SK-N-SH (cell line): ENCODE results near the gene PLEKHG7. TPM values are rescaled to one million over a fixed set of nuclear protein-coding genes. Genes with fewer than 3 reads are reported as not detected.

Experiments
- CTCF ChIA-PET: fragments of 300-600, 350-600 bp; formaldehyde crosslinking; extraction: SDS; loops from one replicate; lab custom pipeline; 2021; lab: Yijun Ruan, JAX
- POLR2A ChIA-PET: fragments of 350-600 bp; sonication (Branson Sonifier 250); formaldehyde crosslinking; extraction: SDS; loops from one replicate; lab custom pipeline; 2020; ENCODE audit warnings: antibody characterized with exemption, inconsistent platforms; lab: Yijun Ruan, JAX
- DNase-seq: peaks from one replicate; pipeline ENCODE4 v3.0.0; 2012
- H2AFZ ChIP-seq: fragments of 200-600 bp; sonication (generic); 2 replicates; pipeline ENCODE4 v1.8.1; 2016; ENCODE audit warnings: antibody characterized with exemption, mild to moderate bottlenecking, low read depth
- H3F3A ChIP-seq: fragments of 200-600 bp; sonication (generic); replicated peaks from 2 replicates; pipeline ENCODE3; 2016; ENCODE audit warnings: antibody characterized with exemption, mild to moderate bottlenecking; ENCODE audit not compliant: insufficient read depth
- H3K27ac ChIP-seq, 2 experiments: fragments of 200-500 bp in 1 of 2; fragments of 200-600 bp in 1 of 2; sonication (Bioruptor generic) in 1 of 2; sonication (generic), shearing (Covaris generic) in 1 of 2; 2 replicates each; pipeline versions ENCODE4 v1.5.1 to v1.6.1; 2014 to 2016; ENCODE audit warnings: low read depth in 2 of 2, inconsistent platforms in 1 of 2, low read length in 1 of 2, mild to moderate bottlenecking in 1 of 2, mixed read lengths in 1 of 2
- H3K27me3 ChIP-seq: fragments of 200-600 bp; sonication (generic), shearing (Covaris generic); 2 replicates; pipeline ENCODE4 v1.6.1; 2016; ENCODE audit warnings: mixed run types; ENCODE audit not compliant: insufficient read depth
- H3K36me3 ChIP-seq, 2 experiments: fragments of 200-500 bp in 1 of 2; fragments of 200-600 bp in 1 of 2; sonication (Bioruptor generic) in 1 of 2; sonication (generic) in 1 of 2; replicated peaks in 1 of 2; 2 replicates each; pipeline versions ENCODE3 to v1.5.1; 2014 to 2016; ENCODE audit warnings: low read length in 1 of 2, mild to moderate bottlenecking in 1 of 2; ENCODE audit not compliant: insufficient read depth in 2 of 2, control insufficient read depth in 1 of 2
- H3K4me1 ChIP-seq, 2 experiments: fragments of 200-500 bp in 1 of 2; fragments of 200-600 bp in 1 of 2; sonication (Bioruptor generic) in 1 of 2; sonication (generic), shearing (Covaris generic) in 1 of 2; 2 replicates each; pipeline versions ENCODE4 v1.5.1 to v1.6.1; 2014 to 2016; ENCODE audit warnings: low read depth in 1 of 2, low read length in 1 of 2, mixed run types in 1 of 2; ENCODE audit not compliant: insufficient read depth in 2 of 2, control insufficient read depth in 1 of 2
- H3K4me2 ChIP-seq: fragments of 200-600 bp; sonication (generic), shearing (Covaris generic); 2 replicates; pipeline ENCODE4 v1.6.1; 2017; ENCODE audit warnings: mixed run types
- H3K4me3 ChIP-seq, 2 experiments: fragments of 200-500 bp in 1 of 2; fragments of 200-600 bp in 1 of 2; sonication (Bioruptor generic) in 1 of 2; sonication (generic), shearing (Covaris generic) in 1 of 2; 2 replicates each; pipeline versions ENCODE4 v1.5.1 to v1.8.1; 2014 to 2016; ENCODE audit warnings: low read depth in 2 of 2, inconsistent platforms in 1 of 2, low read length in 1 of 2, mild to moderate bottlenecking in 1 of 2, mixed read lengths in 1 of 2, moderate library complexity in 1 of 2
- H3K79me2 ChIP-seq: fragments of 200-600 bp; sonication (generic); 2 replicates; pipeline ENCODE4 v1.8.1; 2017; ENCODE audit warnings: mild to moderate bottlenecking; ENCODE audit not compliant: insufficient read depth
- H3K9ac ChIP-seq: fragments of 200-600 bp; sonication (generic); 2 replicates; pipeline ENCODE4 v1.6.1; 2017; ENCODE audit warnings: mixed run types
- H3K9me2 ChIP-seq: fragments of 200-600 bp; sonication (generic); 2 replicates; pipeline ENCODE4 v1.6.1; 2017; ENCODE audit warnings: mixed run types
- H3K9me3 ChIP-seq: fragments of 200-600 bp; sonication (generic); 2 replicates; pipeline ENCODE4 v1.6.1; 2017; ENCODE audit warnings: mixed run types, mild to moderate bottlenecking, moderate library complexity
- H4K20me1 ChIP-seq: fragments of 200-600 bp; sonication (generic); 2 replicates; pipeline ENCODE4 v1.6.1; 2017; ENCODE audit warnings: mild to moderate bottlenecking, mixed run types; ENCODE audit not compliant: insufficient read depth
- CHD2 ChIP-seq: fragments of 150-350 bp; IDR thresholded peaks from 2 replicates; pipeline ENCODE4 v1.6.1; 2018; ENCODE audit warnings: low read length; ENCODE audit not compliant: partially characterized antibody
- CTCF ChIP-seq: fragments of 200-600 bp; sonication (generic); IDR thresholded peaks from 2 replicates; pipeline ENCODE4 v1.6.1; 2017; ENCODE audit warnings: antibody characterized with exemption, mild to moderate bottlenecking, moderate library complexity
- ELF1 ChIP-seq: IDR thresholded peaks from 2 replicates; pipeline ENCODE4 v1.4.0; 2012
- FOXJ3 ChIP-seq: sonication (generic); formaldehyde crosslinking; IDR thresholded peaks from 2 replicates; pipeline ENCODE4 v1.5.1; 2020; ENCODE audit warnings: mild to moderate bottlenecking, missing genetic modification reagents
- FOXM1 ChIP-seq: IDR thresholded peaks from 2 replicates; pipeline ENCODE4 v1.4.0; 2012; ENCODE audit warnings: low read depth, mild to moderate bottlenecking
- GABPA ChIP-seq: IDR thresholded peaks from 2 replicates; pipeline ENCODE4 v1.4.0; 2012; ENCODE audit warnings: low read depth, mild to moderate bottlenecking
- GATA2 ChIP-seq: sonication (generic); formaldehyde crosslinking; IDR thresholded peaks from 2 replicates; pipeline ENCODE4 v1.5.0; 2020; ENCODE audit warnings: mild to moderate bottlenecking, missing genetic modification reagents
- JUND ChIP-seq: IDR thresholded peaks from 2 replicates; pipeline ENCODE4 v1.4.0; 2012
- MAX ChIP-seq: IDR thresholded peaks from 2 replicates; pipeline ENCODE4 v1.4.0; 2012; ENCODE audit warnings: low read depth
- NRF1 ChIP-seq: IDR thresholded peaks from 2 replicates; pipeline ENCODE4 v1.6.1; 2012; ENCODE audit warnings: low read depth, mild to moderate bottlenecking, low read length
- RFX5 ChIP-seq: IDR thresholded peaks from 2 replicates; pipeline ENCODE4 v1.6.1; 2012; ENCODE audit warnings: mild to moderate bottlenecking, improper control_type of control experiment, low read length
- SMC3 ChIP-seq: IDR thresholded peaks from 2 replicates; pipeline ENCODE4 v1.6.1; 2012; ENCODE audit warnings: low read depth, low read length, improper control_type of control experiment
- TEAD4 ChIP-seq: IDR thresholded peaks from 2 replicates; pipeline ENCODE4 v1.4.0; 2012; ENCODE audit warnings: mild to moderate bottlenecking, borderline replicate concordance; ENCODE audit not compliant: insufficient read depth
- USF1 ChIP-seq: IDR thresholded peaks from 2 replicates; pipeline ENCODE4 v1.4.0; 2012; ENCODE audit warnings: low read depth, borderline replicate concordance
- USF2 ChIP-seq: fragments of 150-350 bp; IDR thresholded peaks from 2 replicates; pipeline ENCODE4 v1.6.1; 2017; ENCODE audit warnings: antibody characterized with exemption, low read length, low read depth, borderline replicate concordance
- ZBTB33 ChIP-seq: IDR thresholded peaks from 2 replicates; pipeline ENCODE4 v1.4.0; 2012; ENCODE audit warnings: low read depth, borderline replicate concordance
- WGBS: methylation state at CpG from one replicate; pipeline ENCODE4 v1.1.6; 2017; ENCODE audit warnings: low lambda C conversion rate; 5-methylcytosine and 5-hydroxymethylcytosine counted together
- polyA plus RNA-seq, 3 experiments: library from polyadenylated mRNA; depleted of rRNA; stranded (reverse); fragments of >200 nt; gene quantifications; 2 replicates each; pipeline ENCODE4 v1.2.3, GENCODE V29; 2012

The PLEKHG7 gene
- polyA plus RNA-seq, 1 of the 3 experiments (the other 2 are of a cell fraction): not detected

GRCh38 chr12:92676710-92677109 lies 26.1 kb upstream of the PLEKHG7 start:
- Histone ChIP-seq H3K4me3 (no peak overlapping the region), H3K4me2 (no peak overlapping the region), H3K79me2 (no peaks in the 10 kb centered on the region), H3K4me1 (no peaks in the 10 kb centered on the region), H2AFZ (no peak overlapping the region), H3K27me3 (no peaks in the 10 kb centered on the region), H3K9me3 (no peaks in the 10 kb centered on the region), H3F3A (no peaks in the 10 kb centered on the region), H4K20me1 (no peaks in the 10 kb centered on the region), H3K9ac (no peak overlapping the region), H3K36me3 (no peaks in the 10 kb centered on the region), H3K27ac (no peak overlapping the region), H3K9me2 (no peaks in the 10 kb centered on the region)
- 47% methylated on average over 4 of the region's 4 CpGs for WGBS
- CTCF ChIA-PET: interaction anchor here (0.5 to 0.6 kb wide), 2 partner anchors 1497 to 1721 kb away, joined by 3 read pairs; no protein-coding TSS in a partner anchor
- DNase-seq: no peak
- POLR2A ChIA-PET: no interaction called here
- TF ChIP-seq CTCF: no peak
- no peak for TF ChIP-seq CHD2
- no peak for TF ChIP-seq GABPA
- no peak for TF ChIP-seq MAX
- no peak for TF ChIP-seq FOXM1
- TF ChIP-seq NRF1: no peak
- TF ChIP-seq TEAD4: no peak
- no peak for TF ChIP-seq ELF1
- no peak for TF ChIP-seq GATA2 (CRISPR knock-in tag)
- TF ChIP-seq JUND: no peak
- TF ChIP-seq RFX5: no peak
- no peak for TF ChIP-seq USF2
- no peak for TF ChIP-seq SMC3
- TF ChIP-seq FOXJ3 (CRISPR knock-in tag): no peak
- TF ChIP-seq USF1: no peak
- no peak for TF ChIP-seq ZBTB33
